ENCODE data around the gene ZNF275.
"Not testable (repeated sequence)": the region's sequence is repeated elsewhere in the genome, so short reads cannot be mapped to it uniquely, and the experiment has no call there.

Gene ZNF275

DNA sequence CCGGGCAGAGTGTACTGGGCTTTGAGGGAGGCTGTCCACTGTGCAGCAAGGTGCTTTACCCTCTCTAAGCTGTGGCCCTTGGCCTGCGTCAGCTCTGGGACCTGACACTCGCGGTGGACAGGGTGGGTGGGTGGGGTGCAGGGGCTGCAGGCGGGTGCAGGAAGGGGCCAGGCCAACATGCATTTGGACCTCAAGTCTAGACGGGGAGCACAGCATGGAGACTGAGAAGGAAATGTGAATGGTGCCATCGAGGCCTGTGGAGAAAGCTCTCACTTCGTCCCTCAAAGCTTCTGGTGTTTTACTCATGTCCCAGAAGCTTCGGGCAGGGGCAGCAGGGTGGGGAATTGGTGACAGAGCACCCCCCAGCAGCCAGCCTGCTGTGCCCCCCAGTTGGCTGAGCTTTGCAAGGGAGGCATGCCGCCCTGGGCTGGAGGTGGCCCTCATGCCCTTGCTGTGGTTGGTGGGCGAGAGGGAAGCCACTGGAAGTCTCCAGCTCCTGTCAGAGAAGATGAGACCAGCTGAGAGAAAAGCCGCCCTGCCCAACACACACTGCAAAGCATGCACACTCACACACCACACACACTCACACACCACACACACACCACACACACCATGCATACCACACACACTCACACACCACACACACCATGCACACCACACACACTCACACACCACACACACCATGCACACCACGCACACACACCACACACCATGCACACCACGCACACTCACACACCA, 54.9 kb downstream of the ZNF275 start:
- no peak for DNase-seq

DNA sequence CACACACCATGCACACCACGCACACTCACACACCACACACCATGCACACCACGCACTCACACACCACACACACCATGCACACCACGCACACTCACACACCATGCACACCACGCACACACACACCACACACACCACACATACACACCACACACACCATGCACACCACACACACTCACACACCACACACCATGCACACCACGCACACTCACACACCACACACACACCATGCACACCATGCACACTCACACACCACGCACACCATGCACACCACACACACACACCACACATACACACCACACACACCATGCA, 55.5 kb downstream of the ZNF275 start:
- DNase-seq = not testable (repeated sequence)

DNA sequence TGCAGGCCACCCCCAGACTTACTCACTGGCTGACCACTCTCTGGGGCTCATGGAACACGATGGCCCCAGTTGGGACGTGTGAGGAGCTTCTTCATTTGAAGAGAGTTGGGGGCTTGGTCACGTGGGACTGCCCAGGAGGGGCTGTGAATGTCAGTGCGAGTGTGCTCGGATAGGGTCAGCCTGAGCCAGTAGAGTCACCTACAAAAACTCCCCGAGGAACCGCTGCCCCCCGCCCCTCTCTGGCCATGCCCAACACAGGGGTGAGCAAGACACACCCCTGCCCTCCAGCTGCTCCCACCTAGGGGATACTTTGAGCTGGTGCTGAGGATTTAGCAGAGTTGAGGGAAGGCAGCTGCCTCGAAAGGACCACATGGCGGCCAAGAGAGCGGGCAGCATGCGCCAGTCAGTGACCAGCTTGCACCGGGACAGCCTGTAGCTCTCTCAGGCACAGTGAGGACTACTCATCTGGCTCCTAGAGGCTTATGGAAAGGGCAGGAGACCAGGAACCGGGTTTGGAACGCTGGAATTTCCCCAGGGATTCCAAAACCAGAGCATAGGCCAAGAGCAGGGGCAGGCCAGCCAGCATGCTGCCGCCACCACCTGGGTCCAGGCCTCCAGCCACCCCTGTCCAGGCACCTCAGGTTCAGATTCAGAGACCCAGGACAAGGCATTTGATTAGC, 58.8 kb downstream of the ZNF275 start:
- no peak for DNase-seq

- DNase-seq = no peak
These were observed 60.7 kb downstream of the ZNF275 start for GRCh38 chrX:153394612-153395011.

DNA sequence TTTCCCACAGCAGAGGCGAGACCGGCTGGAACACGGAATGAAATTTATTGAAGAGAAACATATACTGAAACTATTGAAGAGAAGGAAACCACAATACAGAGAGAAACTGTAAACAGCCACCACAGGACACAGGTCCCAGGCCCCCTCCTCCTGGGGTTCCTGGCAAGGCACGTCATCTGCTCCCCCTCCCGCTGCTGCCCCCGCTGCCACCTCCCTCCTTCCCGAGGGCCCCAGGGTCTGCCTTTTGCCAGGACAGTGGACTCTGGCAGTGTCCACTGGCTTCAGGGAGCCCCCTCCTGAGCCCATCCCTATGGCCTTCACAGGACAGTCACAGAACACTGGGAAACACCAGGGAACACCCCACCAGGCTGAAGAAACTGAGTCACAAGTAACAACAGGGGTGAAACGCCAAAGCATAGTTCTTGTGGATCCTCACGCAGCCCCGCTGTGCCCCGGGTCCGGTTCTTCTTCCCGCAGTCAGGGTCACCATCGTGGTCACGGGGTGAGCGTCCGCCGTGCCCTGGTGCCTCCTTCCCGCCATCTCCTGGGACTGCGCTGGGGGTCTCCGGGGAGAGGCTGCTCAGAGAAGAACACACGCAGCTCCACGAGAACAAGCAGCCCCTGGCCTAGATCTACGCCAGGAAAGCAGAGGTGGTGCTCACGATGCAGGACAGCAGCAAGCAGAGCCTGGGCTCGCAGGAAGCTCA, 61.8 kb downstream of the ZNF275 start:
- DNase-seq = no peak

DNA sequence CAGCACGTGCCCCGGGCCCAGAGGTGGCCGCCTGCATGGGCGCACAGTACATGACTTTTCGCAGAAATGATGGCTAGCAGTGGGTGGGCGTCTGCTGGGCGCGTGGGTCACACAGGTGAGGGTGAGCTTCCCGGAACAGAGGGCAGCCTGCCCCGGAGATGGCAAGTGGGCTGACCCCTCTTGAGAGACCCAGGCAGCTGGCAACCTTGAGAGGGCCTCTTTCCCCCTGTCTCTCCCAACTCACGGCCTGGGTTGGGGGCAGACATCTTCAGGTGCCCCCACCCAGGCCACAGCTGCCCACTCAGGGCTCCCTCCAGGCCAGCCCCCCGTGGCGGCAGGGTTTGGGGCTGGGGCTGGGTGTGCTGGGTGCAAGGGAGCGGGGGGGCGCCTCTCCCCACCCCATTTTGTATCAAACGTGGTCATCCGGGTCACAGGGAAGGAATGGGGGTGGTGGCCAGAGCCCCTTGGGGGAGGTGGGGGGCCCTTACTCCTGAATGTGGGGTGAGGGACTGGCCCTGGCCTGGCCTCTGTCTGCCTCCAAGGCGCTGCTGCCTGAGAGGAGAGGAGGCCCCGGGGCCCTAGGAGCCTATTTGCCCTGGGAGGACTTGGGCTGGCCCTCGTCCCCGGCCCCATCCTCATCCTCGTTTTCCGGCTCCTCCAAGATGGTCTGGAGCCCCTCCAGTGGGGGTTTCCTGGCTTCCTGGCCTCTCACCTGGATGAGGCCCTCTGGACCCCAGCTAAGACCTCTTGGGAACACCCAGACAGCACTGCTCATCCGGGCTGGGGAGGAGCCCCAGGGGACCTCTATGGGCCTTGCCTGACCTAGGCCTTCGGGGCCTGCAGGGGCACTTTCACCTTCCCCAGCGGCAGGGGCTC, 62.6 kb downstream of the ZNF275 start:
- no peak for DNase-seq

GRCh38 chrX:153397256-153397960, 63.5 kb downstream of the ZNF275 start:
- peak; percentile 11 for DNase-seq

DNA sequence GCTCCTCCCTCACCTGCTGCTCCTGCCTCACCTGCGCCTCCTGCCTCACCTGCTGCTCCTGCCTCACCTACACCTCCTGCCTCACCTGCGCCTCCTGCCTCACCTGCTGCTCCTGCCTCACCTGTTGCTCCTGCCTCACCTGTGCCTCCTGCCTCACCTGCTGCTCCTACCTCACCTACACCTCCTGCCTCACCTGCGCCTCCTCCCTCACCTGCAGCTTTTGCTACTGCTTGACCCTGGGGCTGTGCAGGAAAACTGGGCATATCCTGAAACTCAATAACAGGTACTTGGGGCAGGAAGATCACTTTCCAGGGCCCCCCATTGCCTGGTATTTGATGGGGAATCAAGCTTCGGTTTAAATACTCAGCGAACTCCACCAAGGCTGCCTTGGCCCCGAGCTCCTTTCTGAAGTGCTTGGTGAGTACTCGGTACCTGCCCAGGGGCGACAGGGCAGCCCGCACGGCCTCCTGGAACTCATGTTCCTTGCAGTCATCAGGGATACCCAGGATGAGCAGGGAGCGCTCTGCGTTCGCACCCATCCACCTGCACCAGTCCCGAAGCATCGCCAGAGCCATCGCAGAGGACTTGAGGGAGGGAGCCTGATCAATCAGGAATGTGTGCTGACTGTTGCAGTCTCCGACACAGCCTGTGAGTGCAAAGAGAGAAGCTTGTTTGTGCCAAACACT, 64.5 kb downstream of the ZNF275 start:
- no peak for DNase-seq

DNA sequence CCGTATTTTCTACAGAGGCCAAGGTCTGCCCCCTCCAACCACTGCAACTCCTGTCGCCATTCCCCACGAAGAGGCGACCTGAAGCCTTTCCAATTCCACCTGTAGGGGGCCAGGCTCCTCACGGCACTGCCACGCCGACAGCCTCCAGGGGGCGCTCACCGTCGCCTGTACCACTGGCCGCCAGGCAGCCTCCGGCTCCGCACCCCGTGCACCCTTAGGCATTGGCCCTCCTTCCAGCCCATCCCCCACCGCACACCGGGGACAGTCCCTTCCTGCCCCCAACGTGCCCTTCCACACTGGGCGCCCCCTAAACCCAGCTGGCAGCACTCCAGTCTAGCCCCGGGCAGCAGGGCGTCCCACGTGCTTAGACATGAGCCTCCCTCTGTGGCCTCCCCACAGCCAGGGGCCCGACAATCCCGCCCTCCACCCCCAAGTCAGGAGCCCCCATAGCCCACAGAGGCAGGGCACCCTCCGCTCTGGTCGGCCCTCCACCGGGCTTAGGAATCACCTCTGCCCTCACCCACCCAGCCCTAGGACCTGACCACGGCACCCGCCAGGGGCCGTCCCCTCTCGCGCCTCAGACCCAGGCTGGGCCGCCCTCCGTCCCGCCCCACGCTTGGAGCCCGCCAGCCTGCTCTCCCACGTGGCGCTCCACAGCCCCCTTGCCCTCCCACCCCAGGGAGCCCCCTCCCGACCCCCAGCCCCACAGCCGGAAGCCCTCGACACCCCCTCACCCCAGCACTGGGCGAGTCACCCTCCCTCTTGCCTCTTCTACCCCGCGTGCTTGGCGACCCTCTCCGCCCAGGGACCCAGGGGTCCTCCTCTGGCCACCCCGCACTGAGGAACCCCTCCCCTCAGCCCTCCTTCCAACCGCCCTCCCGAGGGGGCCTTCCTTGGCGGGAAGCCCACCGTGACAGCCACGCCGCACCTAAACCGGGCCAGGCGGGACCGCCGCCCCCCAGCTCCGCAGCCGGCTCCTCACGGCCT, 66.5 kb downstream of the ZNF275 start:
- DNase-seq = peak; percentile 59

DNA sequence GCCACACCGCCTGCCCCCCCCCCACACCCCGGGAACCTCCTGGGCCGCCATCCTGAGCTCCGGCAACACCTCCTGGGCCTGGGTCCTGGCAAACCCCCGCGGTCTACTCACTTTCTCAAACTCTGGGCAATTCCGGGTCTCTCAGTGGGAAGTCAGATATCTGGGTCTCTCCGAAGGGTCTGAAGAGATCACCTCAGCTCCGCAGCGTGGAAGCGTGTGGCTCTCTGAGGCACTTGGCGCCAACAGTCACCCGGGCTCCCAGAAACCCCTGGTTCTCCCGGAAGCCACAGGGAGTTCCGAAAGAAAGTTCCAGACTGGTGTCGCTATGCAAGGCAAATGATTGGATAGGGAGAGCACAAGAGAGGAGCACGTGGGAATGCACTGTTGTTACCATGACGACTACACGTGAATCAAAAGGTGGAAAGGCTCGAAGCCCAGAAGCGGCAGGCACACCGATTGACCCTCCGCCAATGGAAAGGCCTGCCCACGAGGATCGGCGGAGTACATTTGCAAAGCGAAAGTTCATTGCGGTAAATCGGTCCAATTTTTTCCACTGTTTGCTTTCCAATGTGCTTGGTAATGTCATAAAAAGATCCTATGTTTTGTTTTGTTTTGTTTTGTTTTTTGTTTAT, 67.3 kb downstream of the ZNF275 start, which contains the start of gene PNMA6E:
Gene PNMA6E, minus strand, starts transcription at position 218 of the 632 bp plus-strand sequence. CDS start 2,501 bp downstream, outside the sequence.
- DNase-seq = no peak
